Mesodermal cell (in vitro differentiated cells): ENCODE data around the gene ATG5.
A peak's percentile ranks its signal among the peaks of the same experiment; 100 is the strongest.

ENCODE experiments used
- H3K27ac ChIP-seq: 2 replicates; pipeline ENCODE4 v1.7.0; 2013; ENCODE audit warnings: mild to moderate bottlenecking, low read depth, low read length, moderate library complexity; ENCODE audit not compliant: severe bottlenecking
- H3K36me3 ChIP-seq: 2 replicates; pipeline ENCODE4 v1.7.1; 2013; ENCODE audit warnings: mild to moderate bottlenecking, low read length, moderate library complexity; ENCODE audit not compliant: control insufficient read depth, insufficient read depth
- H3K4me1 ChIP-seq: one replicate; pipeline ENCODE4 v1.7.1; 2013; ENCODE audit warnings: mild to moderate bottlenecking, low read length; ENCODE audit not compliant: insufficient read depth, control insufficient read depth, poor library complexity, severe bottlenecking
- H3K4me3 ChIP-seq: 2 replicates; pipeline ENCODE4 v1.7.0; 2013; ENCODE audit warnings: low read length, control low read depth, mild to moderate bottlenecking; ENCODE audit not compliant: insufficient read depth, poor library complexity, severe bottlenecking; ENCODE audit errors: extremely low read depth
- H3K9me3 ChIP-seq: 2 replicates; pipeline ENCODE4 v1.7.1; 2013; ENCODE audit warnings: mild to moderate bottlenecking, low read length, moderate library complexity; ENCODE audit not compliant: control insufficient read depth
- WGBS, 2 experiments: methylation state at CpG; one replicate each; pipeline ENCODE4 v1.1.5; 2013; ENCODE audit warnings: missing lambda C conversion rate in 2 of 2; ENCODE audit not compliant: insufficient coverage in 2 of 2; 5-methylcytosine and 5-hydroxymethylcytosine counted together

Gene ATG5

DNA sequence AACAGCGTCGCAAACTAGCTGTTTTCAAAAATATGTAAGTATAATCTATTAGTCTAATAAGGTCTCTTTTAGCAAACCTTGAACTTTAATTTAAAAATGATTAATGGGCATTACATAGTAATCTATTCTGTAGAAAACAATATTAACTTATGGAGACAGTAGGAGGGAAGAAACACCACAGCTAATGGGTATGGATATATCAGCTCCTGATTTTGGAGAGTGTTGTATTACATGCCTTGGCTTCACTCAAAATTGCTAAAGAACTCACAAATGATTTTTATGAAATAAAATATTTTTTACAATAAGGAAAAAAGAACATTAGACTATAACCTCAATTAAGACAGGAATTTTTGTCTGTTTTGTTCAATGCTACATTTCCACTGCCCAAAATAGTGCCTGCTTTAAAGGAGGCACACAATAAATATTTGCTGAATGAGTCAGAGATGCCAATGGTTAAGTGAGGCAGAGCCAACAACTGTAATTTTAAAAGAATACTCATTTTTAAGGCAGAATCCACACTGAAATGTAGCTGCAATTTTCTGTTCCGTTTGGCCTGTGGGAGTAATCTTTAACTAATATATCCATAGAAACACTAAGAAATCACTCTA, 15.7 kb downstream of the ATG5 start:
- peaks cover 22% of the 10 kb centered on the region for H3K36me3 ChIP-seq
- H3K27ac ChIP-seq, result peak overlapping the region; percentile 24
- no peaks in the 10 kb centered on the region for H3K9me3 ChIP-seq
- no peak overlapping the region for H3K4me3 ChIP-seq
- peaks cover 31% of the 10 kb centered on the region for H3K4me1 ChIP-seq
- no CpG with 5 or more reads among the region's 3 CpGs for WGBS, 2 experiments

DNA sequence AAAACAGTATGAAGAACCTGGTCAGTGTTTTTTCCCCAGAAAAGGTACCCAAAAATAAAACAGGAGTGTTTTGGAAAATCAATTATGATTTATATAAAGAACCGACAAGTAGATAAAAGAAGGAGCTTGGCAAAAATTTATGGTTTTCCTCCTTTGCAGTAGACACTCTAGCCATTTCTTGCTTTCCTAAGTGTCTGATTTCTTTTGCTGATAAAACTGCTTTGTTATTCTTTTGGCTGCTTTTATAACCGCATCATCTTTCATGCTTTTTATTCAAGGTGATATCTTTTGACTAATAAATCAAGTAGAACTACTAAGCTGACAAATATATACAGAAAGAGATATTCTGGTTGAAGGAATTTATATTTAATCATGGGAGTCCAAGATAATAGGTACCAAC, 16.6 kb downstream of the ATG5 start:
- no peaks in the 10 kb centered on the region for H3K9me3 ChIP-seq
- peaks cover 31% of the 10 kb centered on the region for H3K4me1 ChIP-seq
- no peak overlapping the region for H3K4me3 ChIP-seq
- H3K36me3 ChIP-seq, result peaks cover 15% of the 10 kb centered on the region
- WGBS, 2 experiments, result 100% methylated on average over 1 of the region's 2 CpGs; no CpG with 5 or more reads in 1 of the 2 experiments
- H3K27ac ChIP-seq, result no peak overlapping the region

DNA sequence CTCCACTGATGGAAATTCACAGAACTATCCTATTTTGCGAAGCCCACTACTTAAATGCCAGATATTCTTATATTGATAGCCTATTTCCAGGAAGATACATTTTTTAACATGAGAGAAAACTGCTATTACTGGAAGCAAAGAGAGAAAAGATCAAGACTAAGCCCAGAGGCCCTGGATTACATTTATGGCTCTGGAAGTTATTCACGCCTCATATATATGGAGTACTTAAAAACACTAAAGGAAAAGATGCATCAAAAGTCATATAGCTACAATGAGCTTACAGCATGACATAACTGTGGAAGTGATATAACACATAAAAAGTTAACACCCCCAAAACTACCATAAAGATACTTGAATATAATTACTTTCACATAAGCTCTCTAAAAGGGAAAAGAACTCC, 19.8 kb downstream of the ATG5 start:
- peaks cover 11% of the 10 kb centered on the region for H3K4me1 ChIP-seq
- peaks cover 4% of the 10 kb centered on the region for H3K36me3 ChIP-seq
- H3K4me3 ChIP-seq, result no peak overlapping the region
- no CpG with 5 or more reads among the region's 2 CpGs for WGBS, 2 experiments
- H3K27ac ChIP-seq, result no peak overlapping the region
- H3K9me3 ChIP-seq, result no peaks in the 10 kb centered on the region

DNA sequence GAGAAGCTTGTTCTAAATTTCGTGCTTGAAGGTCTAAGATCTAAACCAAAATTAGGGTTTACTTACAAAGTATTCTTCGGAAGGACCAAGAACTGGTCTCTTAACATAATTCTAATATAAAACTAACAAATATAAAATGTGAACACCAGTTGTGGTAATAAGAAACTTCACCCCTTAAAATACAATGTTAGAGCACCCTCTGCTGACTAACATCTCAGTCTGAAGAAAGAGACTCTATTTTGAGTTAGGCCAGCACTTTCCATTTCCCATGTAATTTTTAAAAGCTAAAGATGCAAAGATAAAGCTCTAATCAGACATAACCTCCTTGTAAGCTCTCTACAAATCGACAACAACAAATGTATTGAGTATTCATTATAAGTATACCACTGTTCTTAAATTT, 24.6 kb downstream of the ATG5 start:
- WGBS, 2 experiments, result no CpG with 5 or more reads among the region's 3 CpGs
- H3K9me3 ChIP-seq, result no peaks in the 10 kb centered on the region
- no peak overlapping the region for H3K27ac ChIP-seq
- no peaks in the 10 kb centered on the region for H3K36me3 ChIP-seq
- no peak overlapping the region for H3K4me3 ChIP-seq
- H3K4me1 ChIP-seq, result no peaks in the 10 kb centered on the region

DNA sequence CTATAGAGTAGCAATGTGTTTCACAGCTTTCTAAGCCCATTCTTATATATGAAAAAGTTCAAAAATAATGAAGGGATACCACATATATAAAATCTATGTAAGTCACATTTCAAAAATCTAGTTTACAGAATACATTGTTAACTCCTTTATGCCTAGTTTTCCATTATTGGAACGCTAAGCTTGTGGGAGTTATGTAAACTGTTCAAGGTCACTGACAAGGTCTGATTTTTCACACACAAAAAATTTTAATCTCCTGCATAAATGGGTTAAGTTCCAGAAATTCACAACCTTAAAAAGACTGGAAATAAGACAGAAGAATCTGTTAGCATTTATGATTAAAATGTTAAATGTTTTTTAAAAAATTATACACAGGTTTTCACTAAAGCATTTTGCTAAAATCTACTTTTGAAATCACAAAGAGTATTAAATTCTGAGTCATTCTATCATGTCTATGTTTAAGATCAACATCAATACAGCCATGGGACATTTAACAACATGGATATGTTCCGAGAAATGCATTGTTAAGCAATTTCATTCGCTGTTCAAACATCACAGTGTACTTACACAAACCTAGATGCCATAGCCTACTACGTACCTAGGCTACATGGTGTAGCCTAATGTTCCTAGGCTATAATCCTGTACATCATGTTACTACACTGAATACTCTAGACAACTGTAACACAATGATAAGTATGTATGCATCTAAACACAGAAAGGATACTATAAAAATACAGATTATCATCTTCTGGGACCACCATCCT, 25.4 kb downstream of the ATG5 start:
- H3K4me3 ChIP-seq, result no peak overlapping the region
- 92% methylated on average over 3 of the region's 4 CpGs; no CpG with 5 or more reads in 1 of the 2 experiments for WGBS, 2 experiments
- no peak overlapping the region for H3K27ac ChIP-seq
- H3K36me3 ChIP-seq, result no peaks in the 10 kb centered on the region
- H3K4me1 ChIP-seq, result no peaks in the 10 kb centered on the region
- H3K9me3 ChIP-seq, result no peaks in the 10 kb centered on the region

GRCh38 chr6:106293116-106293515, 32.4 kb downstream of the ATG5 start:
- WGBS, 2 experiments, result 91 to 100% methylated on average over 1 of the region's 1 CpG
- Histone ChIP-seq H3K36me3 (peaks cover 30% of the 10 kb centered on the region), H3K4me3 (no peak overlapping the region), H3K4me1 (no peaks in the 10 kb centered on the region), H3K27ac (no peak overlapping the region), H3K9me3 (peaks cover 4% of the 10 kb centered on the region)

GRCh38 chr6:106290954-106291353, 34.6 kb downstream of the ATG5 start:
- peaks cover 4% of the 10 kb centered on the region for H3K9me3 ChIP-seq
- H3K4me1 ChIP-seq, result peaks cover 4% of the 10 kb centered on the region
- WGBS, 2 experiments, result no CpG with 5 or more reads among the region's 1 CpG
- no peak overlapping the region for H3K4me3 ChIP-seq
- peaks cover 30% of the 10 kb centered on the region for H3K36me3 ChIP-seq
- no peak overlapping the region for H3K27ac ChIP-seq

DNA sequence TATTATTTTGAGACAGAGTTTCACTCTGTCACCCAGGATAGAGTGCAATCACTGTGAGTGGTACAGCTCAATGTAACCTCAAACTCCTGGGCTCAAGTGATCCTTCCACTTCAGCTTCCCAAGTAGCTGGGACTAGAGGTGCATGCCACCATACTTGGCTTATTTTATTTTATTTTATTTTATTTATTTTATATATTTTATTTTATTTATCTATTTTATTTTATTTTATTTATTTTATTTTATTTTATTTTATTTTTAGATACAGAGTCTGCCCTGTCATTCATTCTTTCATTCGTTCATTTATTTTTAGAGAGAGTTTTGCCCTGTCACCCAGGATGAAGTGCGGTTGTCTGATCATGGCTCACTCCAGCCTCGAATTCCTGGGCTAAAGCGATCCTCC, 35.5 kb downstream of the ATG5 start:
- WGBS, 2 experiments, result 96 to 100% methylated on average over 2 to 3 of the region's 4 CpGs
- peaks cover 4% of the 10 kb centered on the region for H3K4me1 ChIP-seq

GRCh38 chr6:106287215-106287614, 38.3 kb downstream of the ATG5 start:
- Histone ChIP-seq H3K4me1 (peaks cover 4% of the 10 kb centered on the region), H3K27ac (no peak overlapping the region), H3K36me3 (peaks cover 20% of the 10 kb centered on the region), H3K9me3 (peaks cover 4% of the 10 kb centered on the region), H3K4me3 (no peak overlapping the region)
- no CpG with 5 or more reads among the region's 1 CpG for WGBS, 2 experiments

More for the DNA sequence above, 35.5 kb downstream of the ATG5 start:
- no peak overlapping the region for H3K4me3 ChIP-seq
- H3K9me3 ChIP-seq, result peaks cover 4% of the 10 kb centered on the region
- H3K27ac ChIP-seq, result no peak overlapping the region
- peaks cover 30% of the 10 kb centered on the region for H3K36me3 ChIP-seq

DNA sequence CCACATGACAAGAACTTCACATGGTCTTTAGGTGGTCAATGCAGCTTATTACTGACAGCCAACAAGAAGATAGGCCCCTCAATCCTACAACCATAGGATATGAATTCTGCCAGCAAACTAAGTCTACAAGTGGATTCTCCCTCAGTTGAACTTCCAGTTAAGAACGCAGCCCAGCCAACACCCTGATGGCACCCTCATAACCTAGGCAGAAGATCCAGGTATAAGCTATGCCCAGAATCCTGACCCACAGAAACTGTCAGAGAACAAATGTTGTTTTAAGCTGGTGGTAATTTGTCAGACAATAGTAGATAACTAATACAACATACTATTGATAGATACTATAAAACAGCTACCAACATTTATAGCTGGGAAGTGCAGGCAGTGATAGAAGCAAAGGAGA, 38.8 kb downstream of the ATG5 start:
- 100% methylated on average over 1 of the region's 1 CpG; no CpG with 5 or more reads in 1 of the 2 experiments for WGBS, 2 experiments
- Histone ChIP-seq H3K27ac (no peak overlapping the region), H3K4me3 (no peak overlapping the region), H3K36me3 (peaks cover 15% of the 10 kb centered on the region), H3K4me1 (peaks cover 4% of the 10 kb centered on the region), H3K9me3 (peaks cover 4% of the 10 kb centered on the region)

DNA sequence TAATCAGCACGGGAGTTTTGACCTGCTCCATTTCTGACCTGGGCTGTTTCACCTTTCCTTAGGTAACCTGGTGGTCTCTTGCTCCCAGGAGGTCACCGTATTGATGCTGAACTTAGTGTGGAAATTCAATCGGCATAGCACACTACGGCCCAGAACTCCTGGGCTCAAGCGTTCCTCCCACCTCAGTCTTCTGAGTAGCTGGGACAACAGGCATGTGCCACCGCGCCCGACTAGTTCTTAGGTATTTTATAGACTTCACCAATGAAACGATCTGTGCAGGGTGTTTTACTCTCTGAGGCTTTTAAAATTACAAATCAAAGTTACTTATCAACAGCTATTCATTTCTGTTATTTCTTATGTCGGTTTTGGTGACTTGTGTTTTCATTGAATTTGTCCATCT, 42.1 kb downstream of the ATG5 start:
- Histone ChIP-seq H3K9me3 (no peaks in the 10 kb centered on the region), H3K4me1 (peaks cover 4% of the 10 kb centered on the region), H3K4me3 (no peak overlapping the region), H3K27ac (no peak overlapping the region), H3K36me3 (peaks cover 8% of the 10 kb centered on the region)
- WGBS, 2 experiments, result 95 to 97% methylated on average over 6 to 9 of the region's 10 CpGs
